HG03460 (cell line): ENCODE data around the gene LRPAP1.
"Not testable (repeated sequence)": the region's sequence is repeated elsewhere in the genome, so short reads cannot be mapped to it uniquely, and the experiment has no call there.

Source experiments
- ATAC-seq: cut with Tn5 transposase; IDR thresholded peaks from one replicate; pipeline ENCODE4 v1.9.1; 2021; ENCODE audit not compliant: unreplicated experiment

LRPAP1 gene

GRCh38 chr4:3463556-3464348 is 68.5 kb downstream of the LRPAP1 start:
- ATAC-seq = no peak

GRCh38 chr4:3462790-3463415 is 69.3 kb downstream of the LRPAP1 start, which contains the start of gene DOK7:
Gene DOK7, plus strand, starts transcription at chr4:3463306. Its CDS starts 70 bp downstream, at chr4:3463376.
- no peak for ATAC-seq

GRCh38 chr4:3462321-3462789 is 69.9 kb downstream of the LRPAP1 start:
- no peak for ATAC-seq

GRCh38 chr4:3461515-3462291 is 70.5 kb downstream of the LRPAP1 start:
- no peak for ATAC-seq

GRCh38 chr4:3460926-3461325 is 71.3 kb downstream of the LRPAP1 start:
- no peak for ATAC-seq

- not testable (repeated sequence) for ATAC-seq
Measured at GRCh38 chr4:3459156-3459555, 73.1 kb downstream of the LRPAP1 start.

GRCh38 chr4:3458371-3458770 is 73.9 kb downstream of the LRPAP1 start:
- no peak for ATAC-seq

GRCh38 chr4:3455596-3455995 is 76.6 kb downstream of the LRPAP1 start:
- ATAC-seq = not testable (repeated sequence)
